GM21737 (cell line): ENCODE data around the gene CMKLR1.

Experiments
- ATAC-seq: cut with Tn5 transposase; IDR thresholded peaks from one replicate; pipeline ENCODE4 v1.9.1; 2021; ENCODE audit warnings: mild to moderate bottlenecking, moderate library complexity; ENCODE audit not compliant: unreplicated experiment

CMKLR1 gene

GRCh38 chr12:108363165-108363564 lies 24.1 kb upstream of the CMKLR1 start:
- no peak for ATAC-seq

- no peak for ATAC-seq
Observed at GRCh38 chr12:108361606-108362005, 22.5 kb upstream of the CMKLR1 start.

DNA sequence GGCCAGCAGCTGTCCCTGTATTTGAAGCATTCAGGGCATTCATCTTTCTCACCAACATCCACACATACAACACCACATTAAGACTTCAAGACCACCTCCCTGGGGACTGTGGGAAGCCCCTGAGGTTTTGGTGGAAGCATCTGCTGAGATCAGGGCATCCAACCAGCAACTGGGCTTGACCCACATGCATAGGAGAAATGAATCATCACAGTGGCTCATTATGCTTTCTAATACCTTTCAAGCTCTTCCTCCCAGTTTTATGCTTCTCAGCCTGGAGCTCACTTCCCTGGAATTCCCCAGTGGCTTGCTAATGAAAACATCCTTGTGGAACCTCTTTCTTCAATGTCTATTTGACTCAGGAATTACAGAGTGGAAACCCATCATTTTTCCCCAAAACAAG lies 21.4 kb upstream of the CMKLR1 start:
- no peak for ATAC-seq

GRCh38 chr12:108360057-108360456 lies 20.9 kb upstream of the CMKLR1 start:
- no peak for ATAC-seq

DNA sequence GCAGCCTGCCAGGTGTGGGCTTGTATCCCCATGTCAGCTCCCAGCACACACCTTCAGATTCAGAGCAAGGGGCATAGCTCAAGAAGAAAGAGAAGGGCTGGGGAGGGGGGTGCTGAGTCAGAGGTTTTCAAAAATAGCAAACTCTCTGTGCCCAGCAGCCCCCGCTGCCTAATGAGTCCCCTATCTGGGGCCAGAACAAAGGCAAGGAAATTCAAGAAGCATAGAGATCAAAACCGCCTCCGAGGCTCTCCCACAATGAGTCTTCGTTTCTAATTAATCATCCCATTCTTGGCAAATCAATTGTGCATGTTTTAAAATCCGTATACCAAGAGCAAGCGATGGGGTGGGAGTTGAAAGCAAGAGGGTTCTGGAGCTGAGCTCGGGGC lies 19.5 kb upstream of the CMKLR1 start:
- ATAC-seq, result no peak

GRCh38 chr12:108357834-108358579 lies 18.9 kb upstream of the CMKLR1 start:
- no peak for ATAC-seq

DNA sequence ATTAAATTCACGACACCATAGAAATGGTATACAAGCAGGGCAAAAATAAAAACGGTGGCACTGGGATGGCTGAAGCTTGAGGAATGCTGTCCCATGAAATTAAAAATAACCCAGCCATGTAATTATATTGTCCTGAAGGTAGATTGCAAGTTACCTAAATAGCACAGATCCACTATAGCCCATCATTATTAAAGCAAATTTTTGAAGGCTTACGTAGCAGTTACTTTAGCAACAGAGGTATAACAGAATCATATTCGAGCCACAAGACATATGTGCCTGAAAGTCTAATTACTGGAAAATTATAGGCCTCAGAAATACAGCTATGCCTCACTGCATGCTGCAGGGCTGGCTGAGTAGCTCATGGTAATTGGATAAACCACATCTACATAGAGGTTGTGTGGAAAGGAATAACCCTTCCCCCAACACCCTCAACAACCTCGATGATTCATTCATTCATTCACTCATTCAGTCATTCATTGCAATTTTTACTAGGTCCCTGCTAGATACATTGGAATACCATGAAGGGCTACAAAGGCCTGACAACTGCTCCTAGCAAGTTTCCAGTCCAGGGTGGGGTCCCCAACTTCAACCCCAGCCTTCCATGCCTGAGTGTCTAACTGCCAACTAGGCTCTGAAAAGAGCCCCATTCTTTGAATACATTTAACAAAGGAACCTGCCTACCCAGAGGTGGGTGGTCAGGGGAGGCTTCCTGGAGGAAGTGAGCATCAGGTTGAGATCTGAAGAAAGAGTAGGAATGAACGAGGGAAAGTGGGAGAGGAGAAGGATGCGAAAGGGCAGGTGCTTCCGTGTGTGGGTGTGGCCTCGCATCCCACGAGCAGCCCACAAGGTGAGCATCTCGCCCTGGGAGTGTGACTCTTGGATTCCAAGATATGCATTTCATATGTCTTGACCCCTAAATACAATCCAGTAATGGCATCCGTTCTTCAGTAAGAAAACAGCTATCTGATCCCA lies 18.0 kb upstream of the CMKLR1 start:
- no peak for ATAC-seq

GRCh38 chr12:108355069-108355468 lies 16.0 kb upstream of the CMKLR1 start:
- no peak for ATAC-seq

- ATAC-seq, result no peak
Observed at GRCh38 chr12:108352591-108352990, 13.5 kb upstream of the CMKLR1 start.

GRCh38 chr12:108350511-108350910 lies 11.4 kb upstream of the CMKLR1 start:
- ATAC-seq, result no peak

DNA sequence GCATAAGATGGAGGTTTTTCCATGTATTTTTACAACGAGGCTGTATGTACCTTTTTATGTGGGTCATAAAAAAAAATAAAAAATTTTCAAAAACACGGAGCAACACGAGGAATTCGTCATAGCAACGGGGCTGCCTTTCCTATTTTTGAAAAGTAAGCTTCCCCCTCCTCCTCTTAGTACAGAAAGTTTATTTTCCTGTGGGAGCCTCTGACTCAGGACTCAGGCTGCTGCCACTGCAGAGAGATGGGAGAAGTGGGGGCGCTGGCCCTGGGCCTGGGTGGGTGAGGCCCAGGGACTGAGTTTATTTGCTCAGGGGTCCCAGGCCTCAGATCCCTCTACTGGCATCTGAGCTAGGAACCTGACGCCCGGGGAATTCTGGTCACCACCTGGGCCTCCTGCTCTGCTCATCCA lies 10.2 kb upstream of the CMKLR1 start:
- no peak for ATAC-seq

GRCh38 chr12:108348842-108349241 lies 9.7 kb upstream of the CMKLR1 start:
- ATAC-seq, result no peak

DNA sequence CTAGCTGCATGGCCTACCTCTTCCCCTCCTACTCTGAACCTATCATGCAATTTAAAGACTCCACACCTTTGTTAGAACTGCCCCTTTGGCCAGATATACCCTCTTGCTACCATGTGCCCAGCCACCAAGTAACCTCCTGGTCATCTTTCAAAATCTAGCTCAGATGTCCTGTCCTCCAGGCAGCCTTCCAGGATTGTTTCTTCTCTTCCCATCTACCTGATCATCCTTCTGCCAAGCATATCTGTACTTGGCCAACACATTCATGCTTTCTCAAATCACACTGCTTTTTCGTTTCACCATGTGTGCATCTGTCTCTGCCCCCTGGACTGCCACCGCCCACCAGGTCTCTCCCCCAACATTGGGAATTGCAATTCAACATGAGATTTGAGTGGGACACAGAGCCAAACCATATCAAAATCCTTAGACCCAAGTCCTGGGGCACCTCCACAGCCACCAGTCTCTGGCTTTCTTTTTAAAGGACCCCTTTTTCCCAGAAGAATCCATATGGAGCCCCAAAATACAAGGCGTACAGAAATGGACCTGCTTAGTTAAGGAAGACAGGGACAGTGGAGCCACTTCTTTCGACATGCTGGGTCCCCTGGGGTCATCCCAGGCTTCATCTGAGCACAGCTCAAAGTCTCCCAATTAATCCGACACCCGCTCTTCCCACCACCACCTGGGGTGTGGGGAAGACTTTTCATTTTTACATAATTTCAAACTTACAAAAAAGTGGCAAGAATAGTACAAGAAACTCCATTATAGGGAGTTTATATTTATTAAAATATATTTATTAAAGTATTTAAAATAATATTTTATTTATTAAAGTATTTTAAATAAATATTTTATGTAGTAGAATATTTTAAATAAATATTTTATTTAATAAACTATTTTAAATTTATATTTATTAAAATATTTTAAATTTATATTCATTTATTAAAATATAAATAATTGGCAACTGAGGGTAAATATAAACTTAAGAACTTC lies 7.9 kb upstream of the CMKLR1 start:
- no peak for ATAC-seq

- no peak for ATAC-seq
Observed at GRCh38 chr12:108345716-108346633, 6.9 kb upstream of the CMKLR1 start.

GRCh38 chr12:108342985-108343384 lies 3.9 kb upstream of the CMKLR1 start:
- ATAC-seq, result no peak

DNA sequence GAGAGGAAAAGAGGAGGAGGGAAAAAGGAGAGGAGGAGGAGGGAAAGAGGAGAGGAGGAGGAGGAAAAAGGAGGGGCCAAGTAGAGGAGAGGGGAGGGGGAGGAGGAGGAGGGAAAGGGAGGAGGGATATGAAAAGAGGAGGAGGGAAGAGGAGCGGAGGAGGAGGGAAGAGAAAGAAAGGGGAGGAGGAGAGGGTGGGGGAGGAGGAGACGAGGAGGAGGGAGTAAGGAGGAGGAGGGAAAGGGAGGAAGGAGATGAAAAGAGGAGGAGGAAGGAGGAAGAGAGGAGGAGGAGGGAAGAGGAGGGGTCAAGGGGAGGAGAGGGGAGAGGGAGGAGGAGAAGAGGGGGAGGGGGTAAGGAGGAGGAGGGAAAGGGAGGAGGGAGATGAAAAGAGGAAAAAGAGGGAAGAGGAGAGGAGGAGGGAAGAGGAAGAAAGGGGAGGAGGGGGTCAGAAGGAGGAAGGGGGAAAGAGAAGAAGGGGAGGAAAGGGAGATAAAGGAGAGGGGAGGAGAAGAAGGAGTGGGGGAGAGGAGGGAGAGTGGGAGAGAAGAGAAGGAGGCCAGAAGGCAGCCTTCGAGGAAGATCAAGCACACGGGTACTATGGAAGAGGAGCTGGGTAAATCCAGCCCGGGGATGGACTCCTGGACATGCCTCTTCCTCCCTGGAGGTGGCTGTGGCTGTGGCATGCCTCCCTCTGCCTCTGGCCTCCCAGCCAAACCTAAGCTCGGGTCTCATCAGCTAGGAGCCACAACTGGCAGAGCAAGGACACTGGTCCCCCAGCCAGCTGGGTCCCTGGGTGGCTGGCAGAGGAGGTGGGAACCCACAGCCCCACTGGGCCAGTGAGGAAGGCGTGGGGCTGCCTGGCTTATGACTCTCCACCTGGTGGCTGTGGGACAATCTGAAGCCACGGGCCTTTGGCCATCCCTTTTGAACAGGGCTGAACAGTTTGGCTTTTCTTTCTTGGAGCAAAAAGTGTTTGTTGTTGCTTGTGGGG lies 3.0 kb upstream of the CMKLR1 start:
- ATAC-seq, result no peak

DNA sequence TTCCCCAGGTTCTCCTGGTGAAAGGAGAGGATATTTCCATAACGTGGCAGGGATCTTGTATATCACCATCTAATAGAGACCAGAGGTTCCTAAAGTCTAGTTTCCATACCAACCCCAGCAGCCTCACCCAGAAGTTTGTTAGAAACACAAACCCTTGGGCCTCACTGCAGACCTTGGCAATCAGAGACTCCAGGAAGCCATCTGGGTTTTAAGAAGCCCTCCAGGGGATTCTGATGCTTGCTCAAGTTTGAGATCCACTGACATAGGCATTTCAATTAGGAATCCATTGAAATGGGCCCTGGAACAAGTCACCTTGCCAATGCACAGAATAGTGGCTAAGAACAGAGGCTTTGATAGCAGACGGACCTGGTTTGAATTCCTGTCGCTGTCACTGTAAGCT lies 2.2 kb upstream of the CMKLR1 start:
- no peak for ATAC-seq

GRCh38 chr12:108340037-108340436 lies 926 bp upstream of the CMKLR1 start:
- ATAC-seq, result no peak
